K562 (cell line): Measurements from ENCODE around the gene ZFYVE28. TPM values are rescaled to one million over a fixed set of nuclear protein-coding genes. Genes with fewer than 3 reads are reported as not detected.

Source experiments
- ATAC-seq: fragments of 200-7000 bp; cut with Tn5 transposase; 3 replicates; pipeline ENCODE4 v1.9.1; 2020; ENCODE audit warnings: moderate library complexity
- BruUV-seq: library from RNA; stranded (reverse); fragments of 400-500 nt; replicated peaks from 2 replicates; lab custom pipeline; 2021; lab: Mats Ljungman, UMichigan
- CTCF ChIA-PET: fragments of 300-600 bp; formaldehyde crosslinking; extraction: SDS; loops from one replicate; lab custom pipeline; 2021; ENCODE audit warnings: low intra/inter-chr PET ratio; lab: Yijun Ruan, JAX
- POLR2A ChIA-PET: fragments of 300-600, 350-650 bp; sonication (Branson Sonifier 250); formaldehyde crosslinking; extraction: SDS; loops from one replicate; lab custom pipeline; 2021; ENCODE audit warnings: antibody characterized with exemption, inconsistent platforms; lab: Yijun Ruan, JAX
- DNase-seq, 4 experiments: peaks; one replicate each; pipeline versions ENCODE4 v3.0.0 to v3.0.0-alpha.2; 2011 to 2018; ENCODE audit warnings: low spot score in 3 of 4, mixed read lengths in 3 of 4; ENCODE audit errors: extremely low read depth in 1 of 4
- FAIRE-seq: peaks from 2 replicates; lab custom pipeline; 2011; peaks lifted over from hg19 to GRCh38; lab: Jason Lieb, UNC
- H2AFZ ChIP-seq: 2 replicates; pipeline ENCODE4 v1.6.0; 2011; ENCODE audit warnings: low read depth, low read length, control low read depth, inconsistent platforms
- H3K27ac ChIP-seq: fragments of 200-600 bp; 3 replicates; pipeline ENCODE4 v1.8.0; 2011; ENCODE audit warnings: low read depth, mild to moderate bottlenecking, control low read depth, inconsistent platforms, low read length, moderate library complexity, mixed read lengths; ENCODE audit errors: extremely low read depth
- H3K27me3 ChIP-seq, 2 experiments: fragments of 300-600 bp in 1 of 2; 2 replicates in 1 of 2; 3 replicates in 1 of 2; pipeline versions ENCODE4 v1.6.0 to v1.8.0; 2011; ENCODE audit warnings: inconsistent platforms in 2 of 2, low read length in 2 of 2, mild to moderate bottlenecking in 1 of 2, mixed read lengths in 1 of 2, moderate library complexity in 1 of 2; ENCODE audit not compliant: control insufficient read depth in 2 of 2, insufficient read depth in 2 of 2
- H3K36me3 ChIP-seq: fragments of 300-600 bp; 3 replicates; pipeline ENCODE4 v1.8.0; 2011; ENCODE audit warnings: mild to moderate bottlenecking, low read length, inconsistent platforms; ENCODE audit not compliant: control insufficient read depth, insufficient read depth
- H3K4me1 ChIP-seq, 2 experiments: fragments of 200-600 bp in 1 of 2; replicated peaks in 1 of 2; 2 replicates in 1 of 2; 3 replicates in 1 of 2; pipeline versions ENCODE4 v1.5.1 to v1.8.0; 2011; ENCODE audit warnings: inconsistent platforms in 2 of 2, low read length in 2 of 2, mild to moderate bottlenecking in 1 of 2, mixed read lengths in 1 of 2, moderate library complexity in 1 of 2; ENCODE audit not compliant: control insufficient read depth in 2 of 2, insufficient read depth in 2 of 2
- H3K4me2 ChIP-seq: 2 replicates; pipeline ENCODE4 v1.6.1; 2011; ENCODE audit warnings: low read length, control low read depth, inconsistent platforms, mixed read lengths; ENCODE audit not compliant: insufficient read depth
- H3K4me3 ChIP-seq: fragments of 200-600 bp; sonication (generic), shearing (Covaris generic); 2 replicates; pipeline ENCODE4 v1.5.1; 2016; ENCODE audit warnings: control low read depth, inconsistent platforms
- H3K79me2 ChIP-seq: fragments of 200-600 bp; 3 replicates; pipeline ENCODE4 v1.8.0; 2011; ENCODE audit warnings: low read length, inconsistent platforms; ENCODE audit not compliant: control insufficient read depth, insufficient read depth
- H3K9ac ChIP-seq, 2 experiments: 2 replicates each; pipeline versions ENCODE4 v1.6.0 to v1.6.1; 2011; ENCODE audit warnings: low read depth in 2 of 2, low read length in 2 of 2, control low read depth in 1 of 2, inconsistent platforms in 1 of 2, mild to moderate bottlenecking in 1 of 2, mixed read lengths in 1 of 2; ENCODE audit not compliant: insufficient read depth in 1 of 2
- H3K9me1 ChIP-seq: one replicate; pipeline ENCODE4 v1.6.0; 2011; ENCODE audit warnings: inconsistent platforms, mild to moderate bottlenecking, low read length, moderate library complexity; ENCODE audit not compliant: control insufficient read depth, insufficient read depth
- H3K9me3 ChIP-seq: replicated peaks from 2 replicates; pipeline ENCODE4 v1.5.1; 2011; ENCODE audit warnings: low read depth, low read length, inconsistent platforms; ENCODE audit not compliant: control insufficient read depth, insufficient read depth
- H4K20me1 ChIP-seq: replicated peaks from 2 replicates; pipeline ENCODE4 v1.6.1; 2011; ENCODE audit warnings: low read length, inconsistent platforms, mixed read lengths; ENCODE audit not compliant: control insufficient read depth, insufficient read depth
- ARID3A ChIP-seq: IDR thresholded peaks from 2 replicates; pipeline ENCODE4 v1.6.1; 2012; ENCODE audit warnings: low read depth, low read length, improper control_type of control experiment, borderline replicate concordance
- CHD2 ChIP-seq: IDR thresholded peaks from 2 replicates; pipeline ENCODE4 v1.6.1; 2011; ENCODE audit warnings: low read depth, low read length
- EP400 ChIP-seq: fragments of 450-650 bp; IDR thresholded peaks from 2 replicates; pipeline ENCODE4 v1.6.1; 2017; ENCODE audit warnings: antibody characterized with exemption, mild to moderate bottlenecking, moderate library complexity
- ILK ChIP-seq: fragments of 450-650 bp; IDR thresholded peaks from 2 replicates; pipeline ENCODE4 v1.6.1; 2016; ENCODE audit warnings: missing genetic modification characterization, low read depth, mild to moderate bottlenecking, missing compliant biosample characterization, moderate library complexity, borderline replicate concordance
- KLF16 ChIP-seq: IDR thresholded peaks from 2 replicates; pipeline ENCODE4 v1.6.1; 2016; ENCODE audit warnings: antibody characterized with exemption
- NFRKB ChIP-seq: fragments of 450-650 bp; IDR thresholded peaks from 2 replicates; pipeline ENCODE4 v1.6.1; 2016; ENCODE audit warnings: low read depth
- PHF20 ChIP-seq: fragments of 450-650 bp; IDR thresholded peaks from 2 replicates; pipeline ENCODE4 v1.6.1; 2018; ENCODE audit not compliant: partially characterized antibody
- SOX6 ChIP-seq: fragments of 450-650 bp; IDR thresholded peaks from 2 replicates; pipeline ENCODE4 v1.6.1; 2014; ENCODE audit warnings: mild to moderate bottlenecking
- STAT5A ChIP-seq: IDR thresholded peaks from 2 replicates; pipeline ENCODE4 v1.6.1; 2012; ENCODE audit warnings: low read length, inconsistent platforms, borderline replicate concordance
- TCF7L2 ChIP-seq: fragments of 150-350 bp; IDR thresholded peaks from 2 replicates; pipeline ENCODE4 v1.6.1; 2016; ENCODE audit warnings: low read depth, mild to moderate bottlenecking, low read length, moderate library complexity
- ZBTB9 ChIP-seq: fragments of 450-650 bp; formaldehyde crosslinking; IDR thresholded peaks from 2 replicates; pipeline ENCODE4 v1.4.0; 2020; ENCODE audit warnings: mild to moderate bottlenecking, moderate library complexity
- ZEB2 ChIP-seq: fragments of 450-650 bp; IDR thresholded peaks from 2 replicates; pipeline ENCODE4 v1.6.1; 2016
- ZNF354B ChIP-seq: fragments of 250-450 bp; sonication (Bioruptor Pico); IDR thresholded peaks from 2 replicates; pipeline ENCODE4 v1.4.0; 2020
- ZNF436 ChIP-seq: fragments of 250-450, 450-650 bp; sonication (Bioruptor Pico); formaldehyde crosslinking; IDR thresholded peaks from 2 replicates; pipeline ENCODE4 v1.7.0; 2020; ENCODE audit warnings: mild to moderate bottlenecking
- ZNF717 ChIP-seq: fragments of 250-450 bp; sonication (Bioruptor Pico); IDR thresholded peaks from 2 replicates; pipeline ENCODE4 v1.5.0; 2021
- WGBS: fragments of 100-300 bp; shearing (Covaris generic); methylation state at CpG from one replicate; pipeline ENCODE4 v1.1.6; 2016; ENCODE audit warnings: low coverage, mixed read lengths; ENCODE audit not compliant: insufficient coverage; ENCODE audit errors: missing lambda C conversion rate; 5-methylcytosine and 5-hydroxymethylcytosine counted together
- in situ Hi-C: fragments of 300-500 bp; cut with MboI; formaldehyde crosslinking; loops from 4 replicates; pipeline ENCODE4 v1.15.0; 2018; ENCODE audit warnings: inconsistent platforms, mixed read lengths
- intact Hi-C: fragments of 100-400 bp; cut with micrococcal nuclease; formaldehyde crosslinking; loops from 2 replicates; pipeline ENCODE4 v1.14.2; 2022
- polyA plus RNA-seq, 8 experiments: library from polyadenylated mRNA; depleted of rRNA in 4 of 8; stranded (reverse) in 5 of 8; unstranded in 3 of 8; fragments of >200 nt; fragmentation: Nextera tagmentation in 2 of 8; fragmentation: Illumina TruSeq in 1 of 8; extraction: Ambion mirVana in 2 of 8; extraction: Trizol in 1 of 8; gene quantifications; 2 replicates each; pipeline versions ENCODE4 v1.2.1 to v1.2.3, GENCODE V29; 2011 to 2014; ENCODE audit warnings: inconsistent platforms in 1 of 8, missing spikeins in 1 of 8
- total RNA-seq, 7 experiments: library from RNA; depleted of rRNA in 6 of 7; stranded (reverse); fragments of >200 nt in 6 of 7; fragmentation: Illumina TruSeq in 2 of 7; extraction: Trizol in 2 of 7; gene quantifications; 2 replicates each; pipeline versions ENCODE4 v1.2.1 to v1.2.3, GENCODE V29; 2011 to 2021; ENCODE audit warnings: low replicate concordance in 1 of 7

ZFYVE28 gene
- total and polyA plus RNA-seq, 9 of the 15 experiments (the other 6 are each of a cell fraction or from before 2014, with no cell fraction given): 1.3 to 24.8 (median 8.9) TPM

- Histone ChIP-seq H3K79me2 (no peaks in the 10 kb centered on the region), H3K9ac (no peak overlapping the region), H4K20me1 (no peaks in the 10 kb centered on the region), H3K27me3 (no peaks in the 10 kb centered on the region), H3K27ac (no peak overlapping the region), H3K9me3 (no peaks in the 10 kb centered on the region), H3K9me1 (no peaks in the 10 kb centered on the region), H2AFZ (no peak overlapping the region), H3K4me1 (no peaks in the 10 kb centered on the region), H3K36me3 (no peaks in the 10 kb centered on the region), H3K4me3 (no peak overlapping the region), H3K4me2 (no peak overlapping the region)
- ChIA-PET POLR2A (interaction anchor here (0.6 kb wide), 1 partner anchor 23 kb away, joined by 4 read pairs; no protein-coding TSS in a partner anchor), CTCF (no interaction called here)
- TF ChIP-seq ZBTB9 (CRISPR knock-in tag) (no peak), ZEB2 (no peak), ARID3A (no peak), STAT5A (no peak), ILK (tag) (no peak), SOX6 (no peak), EP400 (no peak), ZNF436 (CRISPR knock-in tag) (no peak), CHD2 (no peak), ZNF717 (CRISPR knock-in tag) (no peak), ZNF354B (CRISPR knock-in tag) (no peak), KLF16 (no peak), TCF7L2 (no peak), NFRKB (no peak), PHF20 (no peak)
- FAIRE-seq (no peak), DNase-seq (no peak), ATAC-seq (no peak)
- intact Hi-C loops: no loop called here
- WGBS: 51% methylated on average over 5 of the region's 5 CpGs
- BruUV-seq: no TSS peak
- in situ Hi-C loops: no loop called here
These were observed 105.1 kb downstream of the ZFYVE28 start for GRCh38 chr4:2313366-2313765.
